ENCODE data around the gene CNPY1.

CNPY1 gene

DNA sequence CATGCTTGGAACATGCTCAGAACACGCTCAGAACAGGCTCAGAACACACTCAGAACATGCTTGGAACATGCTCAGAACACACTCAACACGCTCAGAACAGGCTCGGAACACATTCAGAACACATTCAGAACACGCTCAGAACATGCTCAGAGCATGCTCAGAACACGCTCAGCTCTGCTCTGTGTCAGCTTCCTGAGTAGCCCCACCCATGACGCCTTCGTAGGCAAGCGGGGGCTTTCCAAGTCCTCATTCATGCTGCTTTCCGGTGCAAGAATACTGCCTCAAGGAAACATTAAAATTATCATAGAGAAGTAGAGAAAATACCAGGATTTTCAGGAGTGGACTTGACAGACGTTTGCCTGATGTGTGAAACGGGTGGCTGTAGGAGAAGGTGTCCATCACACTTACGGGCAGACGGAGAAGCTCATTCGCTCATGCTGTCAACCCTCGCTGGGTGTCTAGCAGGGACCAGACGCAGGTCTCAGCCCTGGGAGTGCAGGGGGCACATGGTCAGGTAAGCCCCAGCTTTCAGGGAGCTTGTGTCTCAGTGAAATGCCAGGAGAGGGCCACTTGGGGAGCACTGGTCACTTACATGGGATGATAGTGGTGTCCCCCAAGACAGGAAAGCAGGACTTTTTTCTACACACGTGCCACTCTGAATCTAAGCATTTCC is 63.7 kb downstream of the CNPY1 start:
- no peak overlapping the region for H3K27ac ChIP-seq (replicated peaks)
- H3K4me3 ChIP-seq (replicated peaks; ENCODE audit: insufficient read depth, low read length): no peak overlapping the region
- TF ChIP-seq, protein P1, sequence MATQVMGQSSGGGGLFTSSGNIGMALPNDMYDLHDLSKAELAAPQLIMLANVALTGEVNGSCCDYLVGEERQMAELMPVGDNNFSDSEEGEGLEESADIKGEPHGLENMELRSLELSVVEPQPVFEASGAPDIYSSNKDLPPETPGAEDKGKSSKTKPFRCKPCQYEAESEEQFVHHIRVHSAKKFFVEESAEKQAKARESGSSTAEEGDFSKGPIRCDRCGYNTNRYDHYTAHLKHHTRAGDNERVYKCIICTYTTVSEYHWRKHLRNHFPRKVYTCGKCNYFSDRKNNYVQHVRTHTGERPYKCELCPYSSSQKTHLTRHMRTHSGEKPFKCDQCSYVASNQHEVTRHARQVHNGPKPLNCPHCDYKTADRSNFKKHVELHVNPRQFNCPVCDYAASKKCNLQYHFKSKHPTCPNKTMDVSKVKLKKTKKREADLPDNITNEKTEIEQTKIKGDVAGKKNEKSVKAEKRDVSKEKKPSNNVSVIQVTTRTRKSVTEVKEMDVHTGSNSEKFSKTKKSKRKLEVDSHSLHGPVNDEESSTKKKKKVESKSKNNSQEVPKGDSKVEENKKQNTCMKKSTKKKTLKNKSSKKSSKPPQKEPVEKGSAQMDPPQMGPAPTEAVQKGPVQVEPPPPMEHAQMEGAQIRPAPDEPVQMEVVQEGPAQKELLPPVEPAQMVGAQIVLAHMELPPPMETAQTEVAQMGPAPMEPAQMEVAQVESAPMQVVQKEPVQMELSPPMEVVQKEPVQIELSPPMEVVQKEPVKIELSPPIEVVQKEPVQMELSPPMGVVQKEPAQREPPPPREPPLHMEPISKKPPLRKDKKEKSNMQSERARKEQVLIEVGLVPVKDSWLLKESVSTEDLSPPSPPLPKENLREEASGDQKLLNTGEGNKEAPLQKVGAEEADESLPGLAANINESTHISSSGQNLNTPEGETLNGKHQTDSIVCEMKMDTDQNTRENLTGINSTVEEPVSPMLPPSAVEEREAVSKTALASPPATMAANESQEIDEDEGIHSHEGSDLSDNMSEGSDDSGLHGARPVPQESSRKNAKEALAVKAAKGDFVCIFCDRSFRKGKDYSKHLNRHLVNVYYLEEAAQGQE (IDR thresholded peaks at IDR 0.05; ENCODE audit: insufficient replicate concordance, low read depth): no peak
- TF ChIP-seq SPI1 (IDR thresholded peaks at IDR 0.05; ENCODE audit: borderline replicate concordance, low read depth) (no peak), POLR2AphosphoS5 (IDR thresholded peaks at IDR 0.05; ENCODE audit: low read depth) (no peak), GABPA (IDR thresholded peaks at IDR 0.05; ENCODE audit: low read depth) (no peak)
- TF ChIP-seq, protein P2, sequence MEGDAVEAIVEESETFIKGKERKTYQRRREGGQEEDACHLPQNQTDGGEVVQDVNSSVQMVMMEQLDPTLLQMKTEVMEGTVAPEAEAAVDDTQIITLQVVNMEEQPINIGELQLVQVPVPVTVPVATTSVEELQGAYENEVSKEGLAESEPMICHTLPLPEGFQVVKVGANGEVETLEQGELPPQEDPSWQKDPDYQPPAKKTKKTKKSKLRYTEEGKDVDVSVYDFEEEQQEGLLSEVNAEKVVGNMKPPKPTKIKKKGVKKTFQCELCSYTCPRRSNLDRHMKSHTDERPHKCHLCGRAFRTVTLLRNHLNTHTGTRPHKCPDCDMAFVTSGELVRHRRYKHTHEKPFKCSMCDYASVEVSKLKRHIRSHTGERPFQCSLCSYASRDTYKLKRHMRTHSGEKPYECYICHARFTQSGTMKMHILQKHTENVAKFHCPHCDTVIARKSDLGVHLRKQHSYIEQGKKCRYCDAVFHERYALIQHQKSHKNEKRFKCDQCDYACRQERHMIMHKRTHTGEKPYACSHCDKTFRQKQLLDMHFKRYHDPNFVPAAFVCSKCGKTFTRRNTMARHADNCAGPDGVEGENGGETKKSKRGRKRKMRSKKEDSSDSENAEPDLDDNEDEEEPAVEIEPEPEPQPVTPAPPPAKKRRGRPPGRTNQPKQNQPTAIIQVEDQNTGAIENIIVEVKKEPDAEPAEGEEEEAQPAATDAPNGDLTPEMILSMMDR (IDR thresholded peaks at IDR 0.05; ENCODE audit: insufficient read depth, low read length): no peak
- peaks cover 16% of the 10 kb centered on the region for H3K27me3 ChIP-seq (ENCODE audit: insufficient read depth, poor library complexity, severe bottlenecking)
- DNase-seq (ENCODE audit: low read depth in 1 of 2, low spot score in 1 of 2): no peak

DNA sequence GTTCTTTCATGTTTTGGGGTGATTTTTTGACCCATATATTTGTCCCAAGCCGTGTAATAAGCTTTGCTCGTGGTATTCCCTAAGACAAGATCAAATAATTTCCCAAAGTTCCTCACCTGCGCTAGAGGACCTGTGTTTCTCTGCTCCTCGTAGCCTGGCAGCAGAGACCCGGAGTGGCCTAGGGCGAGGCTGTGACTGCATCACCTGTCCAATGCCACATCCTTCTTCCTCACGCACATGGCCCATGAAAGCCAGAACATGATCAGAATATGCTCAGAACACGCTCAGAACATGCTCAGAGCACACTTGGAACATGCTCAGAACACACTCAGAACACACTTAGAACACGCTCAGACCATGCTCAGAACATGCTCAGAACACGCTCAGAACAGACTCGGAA is 64.6 kb downstream of the CNPY1 start:
- DNase-seq (ENCODE audit: low read depth in 1 of 2, low spot score in 1 of 2): no peak
- TF ChIP-seq SPI1 (IDR thresholded peaks at IDR 0.05; ENCODE audit: borderline replicate concordance, low read depth) (no peak), GABPA (IDR thresholded peaks at IDR 0.05; ENCODE audit: low read depth) (no peak), POLR2AphosphoS5 (IDR thresholded peaks at IDR 0.05; ENCODE audit: low read depth) (no peak)
- TF ChIP-seq, protein P2 (IDR thresholded peaks at IDR 0.05; ENCODE audit: insufficient read depth, low read length): no peak
- TF ChIP-seq, protein P1 (IDR thresholded peaks at IDR 0.05; ENCODE audit: insufficient replicate concordance, low read depth): no peak

DNA sequence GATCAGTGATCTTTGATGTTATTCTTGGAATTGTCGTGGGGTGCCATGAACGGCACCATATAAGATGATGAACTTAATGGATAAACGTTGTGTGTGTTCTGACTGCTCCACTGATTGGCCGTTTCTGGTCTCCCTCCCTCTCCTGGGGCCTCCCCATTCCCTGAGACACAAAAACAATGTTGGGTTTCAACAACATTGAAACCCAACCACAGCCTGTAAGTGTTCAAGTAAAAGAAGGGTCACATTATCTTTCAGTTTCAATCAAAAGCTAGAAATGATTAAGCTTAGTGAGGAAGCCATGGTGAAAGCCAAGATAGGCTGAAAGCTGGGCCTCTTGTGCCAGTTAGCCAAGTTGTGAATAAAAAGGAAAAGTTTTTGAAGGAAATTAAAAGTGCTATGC is 68.9 kb downstream of the CNPY1 start:
- TF ChIP-seq SPI1 (IDR thresholded peaks at IDR 0.05; ENCODE audit: borderline replicate concordance, low read depth) (no peak), GABPA (IDR thresholded peaks at IDR 0.05; ENCODE audit: low read depth) (no peak)
- TF ChIP-seq, protein P2 (IDR thresholded peaks at IDR 0.05; ENCODE audit: insufficient read depth, low read length): no peak
- no peak overlapping the region for H3K4me3 ChIP-seq (replicated peaks; ENCODE audit: insufficient read depth, low read length)
- H3K27me3 ChIP-seq (ENCODE audit: insufficient read depth, poor library complexity, severe bottlenecking): peaks cover 29% of the 10 kb centered on the region
- no peak for DNase-seq (ENCODE audit: low read depth in 1 of 2, low spot score in 1 of 2)
- H3K27ac ChIP-seq (replicated peaks): no peak overlapping the region

More for the DNA sequence above, 64.6 kb downstream of the CNPY1 start:
- Histone ChIP-seq H3K27me3 (ENCODE audit: insufficient read depth, poor library complexity, severe bottlenecking) (peaks cover 16% of the 10 kb centered on the region), H3K4me3 (replicated peaks; ENCODE audit: insufficient read depth, low read length) (no peak overlapping the region), H3K27ac (replicated peaks) (no peak overlapping the region)

DNA sequence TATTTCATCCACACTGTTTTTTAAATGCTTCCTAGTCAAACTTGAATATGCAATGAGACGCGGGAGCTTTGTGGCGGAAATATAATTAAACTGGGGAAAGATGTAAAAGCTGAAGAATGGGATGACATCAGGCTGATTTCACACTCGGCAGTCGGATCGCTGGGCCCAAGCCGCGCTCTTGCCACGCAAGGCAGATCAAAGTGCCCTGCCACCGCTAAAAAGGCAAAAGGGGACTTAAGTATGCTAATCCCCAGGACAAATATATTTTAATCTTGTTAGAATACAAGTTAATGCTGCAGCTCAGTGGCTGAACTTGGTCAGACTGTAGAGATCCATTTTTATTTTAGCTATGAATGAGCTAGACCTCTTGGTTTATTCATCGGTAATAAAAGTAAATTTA is 74.6 kb downstream of the CNPY1 start:
- H3K27me3 ChIP-seq (ENCODE audit: insufficient read depth, poor library complexity, severe bottlenecking): peaks cover 63% of the 10 kb centered on the region
- DNase-seq (ENCODE audit: low read depth in 1 of 2, low spot score in 1 of 2): no peak
- H3K27ac ChIP-seq (replicated peaks): no peak overlapping the region
- TF ChIP-seq, protein P2 (IDR thresholded peaks at IDR 0.05; ENCODE audit: insufficient read depth, low read length): no peak
- TF ChIP-seq GABPA (IDR thresholded peaks at IDR 0.05; ENCODE audit: low read depth) (no peak), SPI1 (IDR thresholded peaks at IDR 0.05; ENCODE audit: borderline replicate concordance, low read depth) (no peak)
- H3K4me3 ChIP-seq (replicated peaks; ENCODE audit: insufficient read depth, low read length): no peak overlapping the region
